ENCODE measurements around the gene WDR77.

WDR77 gene

GRCh38 chr1:111448918-111449702 is at the start of gene WDR77, which contains the start of gene ATP5PB:
Gene WDR77, minus strand, starts transcription at chr1:111449256. Its CDS starts 87 bp downstream, at chr1:111449169.
Gene ATP5PB, plus strand, starts transcription at chr1:111449464. Its CDS starts 78 bp downstream, at chr1:111449542.
- DNase-seq (ENCODE audit: low read depth): peak; percentile 86

GRCh38 chr1:111497592-111497991 is 48.5 kb upstream of the WDR77 start:
- DNase-seq (ENCODE audit: low read depth): no peak

GRCh38 chr1:111496398-111496797 is 47.3 kb upstream of the WDR77 start:
- DNase-seq (ENCODE audit: low read depth): no peak

GRCh38 chr1:111491070-111491469 is 42.0 kb upstream of the WDR77 start:
- no peak for DNase-seq (ENCODE audit: low read depth)

GRCh38 chr1:111490220-111490619 is 41.2 kb upstream of the WDR77 start:
- no peak for DNase-seq (ENCODE audit: low read depth)

- no peak for DNase-seq (ENCODE audit: low read depth)
Measured at GRCh38 chr1:111489604-111490003, 40.5 kb upstream of the WDR77 start.

- DNase-seq (ENCODE audit: low read depth): no peak
Measured at GRCh38 chr1:111488669-111489068, 39.6 kb upstream of the WDR77 start.

GRCh38 chr1:111487133-111487532 is 38.1 kb upstream of the WDR77 start:
- DNase-seq (ENCODE audit: low read depth): no peak

- no peak for DNase-seq (ENCODE audit: low read depth)
Measured at GRCh38 chr1:111486431-111486830, 37.4 kb upstream of the WDR77 start.

- DNase-seq (ENCODE audit: low read depth): no peak
Measured at GRCh38 chr1:111484391-111485026, 35.5 kb upstream of the WDR77 start.

- no peak for DNase-seq (ENCODE audit: low read depth)
Measured at GRCh38 chr1:111483876-111484275, 34.8 kb upstream of the WDR77 start.

- DNase-seq (ENCODE audit: low read depth): no peak
Measured at GRCh38 chr1:111483166-111483565, 34.1 kb upstream of the WDR77 start.

GRCh38 chr1:111481387-111482221 is 32.5 kb upstream of the WDR77 start:
- peak; percentile 43 for DNase-seq (ENCODE audit: low read depth)

GRCh38 chr1:111480674-111481073 is 31.6 kb upstream of the WDR77 start:
- DNase-seq (ENCODE audit: low read depth): no peak

GRCh38 chr1:111476761-111477309 is 27.8 kb upstream of the WDR77 start:
- DNase-seq (ENCODE audit: low read depth): no peak

GRCh38 chr1:111476214-111476613 is 27.2 kb upstream of the WDR77 start:
- no peak for DNase-seq (ENCODE audit: low read depth)

GRCh38 chr1:111475701-111476100 is 26.6 kb upstream of the WDR77 start:
- DNase-seq (ENCODE audit: low read depth): peak; percentile 34

GRCh38 chr1:111474521-111474920 is 25.5 kb upstream of the WDR77 start:
- no peak for DNase-seq (ENCODE audit: low read depth)

GRCh38 chr1:111474106-111474505 is 25.1 kb upstream of the WDR77 start:
- DNase-seq (ENCODE audit: low read depth): no peak

- DNase-seq (ENCODE audit: low read depth): no peak
Measured at GRCh38 chr1:111471538-111471937, 22.5 kb upstream of the WDR77 start.

- peak; percentile 34 for DNase-seq (ENCODE audit: low read depth)
Measured at GRCh38 chr1:111471012-111471411, 22.0 kb upstream of the WDR77 start.

- DNase-seq (ENCODE audit: low read depth): no peak
Measured at GRCh38 chr1:111470596-111470995, 21.5 kb upstream of the WDR77 start.

Data from activated T-cell treated with anti-CD3 and anti-CD28 coated beads for 24 hours (primary cell).